Right lobe of liver (tissue), 4 donors: Measurements from ENCODE around the gene NTM.

Source experiments
- POLR2A ChIP-seq: fragments of 450-650 bp; IDR thresholded peaks from one replicate; pipeline ENCODE4 v1.6.1; 2017; ENCODE audit warnings: antibody characterized with exemption, mild to moderate bottlenecking
- TF ChIP-seq, protein P1 (sequence below), 4 donors: fragments of 200-600 bp in 3 of 4; fragments of 450-650 bp in 1 of 4; IDR thresholded peaks; one replicate each; pipeline versions ENCODE4 v1.5.1 to v1.8.0; 2016 to 2022; ENCODE audit warnings: antibody characterized with exemption in 4 of 4, mild to moderate bottlenecking in 2 of 4
- donor health status: DM: no; HTN: no; CAD: no.
- donor health status: DM: no; HTN: no; CAD: no.
- donor health status: DM: no; HTN: yes; CAD: no.

GRCh38 chr11:131423688-131424087 lies 53.3 kb downstream of the NTM start:
- TF ChIP-seq, protein P1, sequence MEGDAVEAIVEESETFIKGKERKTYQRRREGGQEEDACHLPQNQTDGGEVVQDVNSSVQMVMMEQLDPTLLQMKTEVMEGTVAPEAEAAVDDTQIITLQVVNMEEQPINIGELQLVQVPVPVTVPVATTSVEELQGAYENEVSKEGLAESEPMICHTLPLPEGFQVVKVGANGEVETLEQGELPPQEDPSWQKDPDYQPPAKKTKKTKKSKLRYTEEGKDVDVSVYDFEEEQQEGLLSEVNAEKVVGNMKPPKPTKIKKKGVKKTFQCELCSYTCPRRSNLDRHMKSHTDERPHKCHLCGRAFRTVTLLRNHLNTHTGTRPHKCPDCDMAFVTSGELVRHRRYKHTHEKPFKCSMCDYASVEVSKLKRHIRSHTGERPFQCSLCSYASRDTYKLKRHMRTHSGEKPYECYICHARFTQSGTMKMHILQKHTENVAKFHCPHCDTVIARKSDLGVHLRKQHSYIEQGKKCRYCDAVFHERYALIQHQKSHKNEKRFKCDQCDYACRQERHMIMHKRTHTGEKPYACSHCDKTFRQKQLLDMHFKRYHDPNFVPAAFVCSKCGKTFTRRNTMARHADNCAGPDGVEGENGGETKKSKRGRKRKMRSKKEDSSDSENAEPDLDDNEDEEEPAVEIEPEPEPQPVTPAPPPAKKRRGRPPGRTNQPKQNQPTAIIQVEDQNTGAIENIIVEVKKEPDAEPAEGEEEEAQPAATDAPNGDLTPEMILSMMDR (IDR thresholded peaks at IDR 0.05), result no peak
- no peak for TF ChIP-seq POLR2A
